Measurements from ENCODE around the gene MED13L.
"Not testable (repeated sequence)": the region's sequence is repeated elsewhere in the genome, so short reads cannot be mapped to it uniquely, and the experiment has no call there.

MED13L gene

DNA sequence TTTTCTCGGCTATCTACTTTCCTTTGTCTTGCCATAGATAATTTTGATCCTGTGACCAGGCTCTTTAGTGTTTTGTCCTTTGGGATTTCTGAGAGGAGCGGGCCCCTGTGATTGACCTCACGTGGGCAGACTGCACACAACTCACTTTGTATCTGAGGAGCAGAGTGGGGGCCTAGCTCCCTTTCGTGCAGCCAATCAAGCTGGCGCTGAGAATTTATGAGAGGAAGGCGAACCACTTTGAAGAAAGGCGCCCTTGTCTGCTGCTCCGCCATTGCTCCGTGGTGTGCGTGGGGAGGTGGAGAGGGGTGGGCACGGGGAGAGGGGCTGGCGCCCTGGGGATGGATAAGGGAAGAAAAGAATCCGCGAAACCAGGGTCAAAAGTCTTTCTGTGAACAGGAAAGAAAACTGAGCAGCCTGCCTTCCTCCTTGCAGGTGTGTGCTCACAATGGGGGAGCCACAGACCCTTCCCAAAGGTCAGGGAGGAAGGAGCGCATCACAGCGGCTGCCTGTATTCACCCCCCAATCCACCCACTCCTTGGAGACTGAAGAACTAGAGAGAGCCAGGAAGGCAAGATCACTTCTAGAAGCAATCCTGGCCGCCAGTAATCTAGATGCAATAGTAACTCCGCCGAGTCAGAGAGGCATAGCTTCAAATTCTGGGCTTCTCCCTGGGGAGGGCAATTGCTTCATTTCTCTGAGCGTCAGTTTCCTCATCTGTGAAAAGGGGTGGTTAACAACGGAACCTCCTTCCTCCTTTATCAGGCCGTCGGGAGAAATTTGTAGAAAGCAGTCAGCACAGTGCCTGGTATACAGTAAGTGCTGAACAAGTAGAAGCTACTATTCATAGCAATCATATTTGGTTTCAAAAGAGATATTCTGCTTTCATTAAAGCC, 24.9 kb upstream of the MED13L start:
- no peak for DNase-seq

DNA sequence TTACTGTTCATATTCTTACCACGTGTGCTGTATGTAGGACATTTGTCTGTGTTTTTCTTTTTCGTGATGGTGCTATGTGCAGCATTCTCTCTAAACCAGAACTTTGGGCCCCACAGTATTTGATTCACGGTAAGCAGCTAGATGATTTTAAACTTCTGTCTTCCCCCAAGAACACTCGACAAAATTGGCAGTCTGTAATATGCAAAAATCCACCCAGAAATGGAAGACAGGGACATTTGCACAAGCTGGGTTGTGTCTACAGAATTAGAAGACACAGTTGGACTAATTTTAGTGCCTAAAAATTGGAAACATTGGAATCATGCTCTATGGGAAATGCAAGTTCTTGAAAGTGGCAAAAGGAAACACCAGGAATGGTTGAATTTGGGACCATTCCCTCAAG, 24.1 kb upstream of the MED13L start:
- DNase-seq: no peak

DNA sequence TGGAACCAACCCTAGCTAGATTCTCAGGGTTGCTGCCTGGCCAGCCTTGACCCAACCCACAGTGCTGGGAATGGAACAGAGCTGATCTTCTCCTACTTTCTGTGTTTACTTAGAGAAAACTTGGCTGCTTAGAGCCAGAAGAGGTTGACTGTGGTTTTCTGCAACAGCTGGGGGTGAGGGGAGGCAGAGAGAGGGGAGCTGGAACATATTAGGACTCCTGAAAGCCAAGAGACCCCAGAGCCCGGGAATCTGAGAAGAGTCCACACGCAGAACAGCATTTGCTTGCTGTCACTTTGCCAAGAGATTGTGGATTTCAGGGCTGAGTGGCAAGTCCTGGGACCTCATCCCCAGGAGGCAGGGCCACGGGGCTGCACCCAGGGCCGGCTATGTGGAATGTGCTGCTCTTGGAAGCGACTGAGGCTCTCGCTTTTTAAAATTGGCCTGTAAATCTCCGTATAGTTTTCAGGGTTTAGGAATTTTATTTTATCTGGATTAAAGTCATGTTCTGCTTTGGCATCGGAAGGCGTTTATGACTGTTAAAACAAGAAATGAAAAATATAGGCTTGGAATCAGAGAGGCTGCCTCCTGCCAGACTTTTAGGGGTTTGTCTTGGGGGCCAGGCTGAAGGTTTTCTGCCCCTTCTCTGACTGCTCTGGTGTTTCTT, 22.3 kb upstream of the MED13L start:
- DNase-seq: no peak

DNA sequence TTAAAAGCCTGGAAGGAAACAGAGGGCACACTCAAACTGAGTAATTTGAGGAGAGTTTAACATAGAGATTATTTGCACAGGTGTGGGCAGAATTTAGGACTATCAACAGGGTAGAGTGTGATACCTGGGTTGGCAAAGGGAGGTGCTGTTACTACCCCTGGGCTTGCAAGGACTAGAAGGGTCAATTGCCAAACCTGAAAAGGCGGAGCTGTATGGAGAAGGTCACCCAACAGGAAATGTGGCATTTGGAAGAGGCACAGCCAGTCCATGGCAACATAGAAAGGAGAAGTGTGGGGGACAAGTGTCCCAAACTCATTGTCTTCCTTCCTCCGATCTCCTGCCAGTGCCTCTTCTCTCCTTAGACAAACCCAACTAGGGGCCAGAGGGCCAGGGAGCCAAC, 21.6 kb upstream of the MED13L start:
- no peak for DNase-seq

DNA sequence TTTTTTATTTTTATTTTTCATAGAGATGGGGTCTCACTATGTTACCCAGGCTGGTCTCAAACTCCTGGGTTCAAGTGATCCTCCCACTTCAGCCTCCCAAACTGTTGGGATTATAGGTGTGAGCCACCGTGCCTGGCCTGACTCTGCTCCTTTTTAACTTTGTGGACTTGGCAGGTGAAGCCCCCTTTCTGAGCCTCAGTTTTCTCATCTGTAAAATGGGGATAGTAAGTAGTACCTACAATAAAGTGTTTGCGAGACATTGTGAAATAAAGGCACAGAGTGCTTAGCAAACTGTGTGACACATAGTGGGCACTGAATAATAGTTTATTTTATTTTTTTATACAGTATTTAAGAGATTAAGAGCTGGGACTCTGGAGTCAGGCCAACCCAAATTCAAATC, 21.1 kb upstream of the MED13L start:
- no peak for DNase-seq

GRCh38 chr12:116297224-116297834, 19.8 kb upstream of the MED13L start:
- DNase-seq: no peak

- no peak for DNase-seq
These were observed 18.1 kb upstream of the MED13L start for GRCh38 chr12:116295327-116296263.

DNA sequence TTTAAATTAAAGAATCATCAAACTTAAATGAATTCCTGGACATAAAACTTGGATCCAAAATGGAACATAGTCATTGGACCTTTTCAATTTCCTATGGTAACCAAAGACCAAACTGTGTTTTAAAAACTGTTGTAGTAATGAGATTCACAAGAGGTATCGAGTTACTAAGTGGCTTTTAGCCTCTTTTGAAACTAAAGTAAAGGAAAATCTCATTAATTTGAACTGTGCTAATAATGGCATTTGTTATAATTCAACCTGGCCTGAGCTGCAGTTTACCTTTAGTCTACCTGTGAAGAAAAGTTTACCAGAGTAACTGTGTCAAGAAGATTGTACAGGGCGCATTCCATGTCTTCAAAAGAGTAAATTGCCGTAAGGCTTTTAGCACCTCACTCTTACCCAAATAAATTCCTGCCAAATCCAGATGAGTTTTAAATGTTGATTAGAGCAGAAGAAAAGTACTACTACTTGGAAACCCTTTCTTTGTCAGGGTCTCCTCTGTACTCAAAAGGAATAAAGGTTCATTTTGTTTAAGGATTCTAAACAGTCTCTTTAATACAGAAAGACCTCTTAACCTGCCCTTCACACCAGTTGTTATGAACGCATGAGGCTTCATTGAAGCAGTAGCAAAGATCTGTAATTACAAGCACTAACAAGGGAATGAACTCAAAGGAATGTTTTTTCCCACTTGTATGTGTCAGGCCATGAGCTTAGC, 17.1 kb upstream of the MED13L start:
- no peak for DNase-seq

DNA sequence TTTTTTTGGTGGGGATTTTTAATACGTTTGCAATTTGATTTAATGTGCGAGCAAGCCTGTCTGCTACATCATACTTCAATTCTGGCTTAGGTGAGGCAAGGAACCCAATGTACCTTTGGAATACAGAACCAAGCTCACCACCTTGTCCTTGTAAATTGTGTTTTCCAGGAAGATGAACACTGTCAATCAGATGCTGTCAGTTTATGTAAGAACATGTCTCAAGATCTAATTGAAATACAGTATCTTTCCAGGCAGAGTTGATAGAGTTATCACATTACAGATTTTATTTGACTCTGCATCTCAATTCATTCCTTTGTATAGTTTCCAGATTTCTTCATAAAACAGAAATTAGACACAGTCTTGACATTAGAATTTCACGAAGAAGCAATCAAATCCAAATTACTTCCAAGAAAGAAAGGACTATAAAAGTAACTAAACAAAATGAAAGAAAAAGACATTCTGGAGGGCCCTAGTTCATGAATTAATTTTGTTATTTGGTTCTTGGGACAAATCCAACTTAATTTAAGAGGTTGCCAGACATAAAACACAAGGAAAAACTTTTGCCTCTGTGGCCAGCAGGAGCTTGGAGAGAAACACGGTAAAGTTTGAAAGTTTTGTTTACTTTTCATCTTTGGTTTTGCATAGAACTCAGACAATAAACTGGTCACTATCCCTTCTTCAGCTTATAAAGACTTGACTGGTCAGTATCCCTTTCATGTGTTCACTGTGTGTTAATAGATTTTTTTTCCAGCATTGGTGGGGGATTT, 16.4 kb upstream of the MED13L start:
- DNase-seq: no peak

- no peak for DNase-seq
These were observed 13.7 kb upstream of the MED13L start for GRCh38 chr12:116291218-116291617.

DNA sequence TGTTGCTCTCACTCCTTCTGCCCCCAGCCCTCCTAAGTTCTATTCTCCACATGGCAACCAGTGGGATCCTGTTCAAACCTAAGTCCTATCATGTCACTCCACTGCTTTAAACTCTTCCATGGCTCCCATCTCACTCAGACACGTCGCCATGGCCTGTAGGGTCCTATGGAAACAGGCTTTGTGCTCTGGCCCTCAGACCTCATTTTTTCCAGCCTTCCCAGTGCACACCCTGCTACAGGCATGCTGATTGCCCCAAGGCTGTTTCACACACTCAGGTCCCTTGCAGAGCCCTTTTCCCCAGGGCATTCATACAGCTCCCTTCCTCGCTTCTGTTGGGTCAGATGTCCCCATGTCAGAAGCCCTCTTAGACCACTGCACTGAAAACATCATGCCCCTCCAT, 11.2 kb upstream of the MED13L start:
- no peak for DNase-seq

DNA sequence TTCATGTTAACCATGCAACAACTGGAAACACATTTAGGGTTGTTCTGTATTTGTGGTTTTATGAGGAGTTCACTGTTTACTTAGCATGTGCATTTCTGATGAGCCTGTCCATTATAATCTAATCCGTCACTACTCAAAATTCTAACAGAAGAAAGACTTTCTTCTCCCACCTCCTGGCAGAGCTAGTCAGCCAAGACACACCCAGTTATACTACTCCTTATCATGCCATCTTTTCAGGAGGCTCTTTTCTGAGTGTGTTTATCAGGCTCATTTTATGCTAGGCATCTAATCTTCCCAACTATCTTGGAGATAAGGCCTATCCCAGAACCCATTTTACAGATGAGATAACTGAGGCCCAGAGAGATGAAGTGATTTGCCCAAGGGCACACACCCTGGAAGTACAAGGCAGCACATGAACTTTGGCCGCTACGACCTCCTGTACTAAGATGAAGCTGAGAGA, 10.4 kb upstream of the MED13L start:
- no peak for DNase-seq

DNA sequence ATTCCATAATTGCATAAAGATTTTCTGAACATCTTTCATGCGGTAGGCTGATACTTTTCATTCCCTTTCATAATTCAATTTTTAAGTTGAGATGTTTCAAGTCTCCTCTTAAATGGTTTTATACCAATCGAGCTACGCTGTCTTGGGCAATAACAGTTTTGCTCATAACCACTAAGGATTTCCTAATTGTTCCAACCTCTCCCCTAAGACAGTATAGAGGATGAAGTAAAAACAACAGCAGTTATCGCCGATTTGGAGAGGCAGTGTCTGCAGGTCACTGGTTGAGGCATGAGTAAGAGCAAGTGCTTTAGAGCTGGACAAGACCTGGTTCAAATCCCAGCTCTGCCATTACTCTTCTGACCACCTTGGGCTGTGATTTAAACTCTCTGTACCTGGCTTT, 6.9 kb upstream of the MED13L start:
- no peak for DNase-seq

DNA sequence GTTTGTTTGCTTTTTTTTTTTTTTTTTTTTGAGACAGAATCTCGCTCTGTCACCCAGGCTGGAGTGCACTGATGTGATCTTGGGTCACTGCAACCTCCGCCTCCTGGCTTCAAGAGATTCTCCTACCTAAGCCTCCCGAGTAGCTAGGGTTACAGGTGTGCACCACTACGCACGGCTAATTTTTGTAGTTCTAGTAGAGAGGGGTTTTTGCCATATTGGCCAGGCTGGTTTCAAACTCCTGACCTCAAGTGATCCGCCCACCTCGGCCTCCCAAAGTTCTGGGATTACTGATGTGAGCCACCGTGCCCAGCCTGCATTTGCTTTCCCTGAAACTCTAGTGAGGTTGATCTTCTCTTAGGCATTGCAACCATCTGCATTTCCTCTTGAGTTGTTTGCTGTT, 6.4 kb upstream of the MED13L start:
- not testable (repeated sequence) for DNase-seq

- no peak for DNase-seq
These were observed 5.1 kb upstream of the MED13L start for GRCh38 chr12:116282371-116283286.

- no peak for DNase-seq
These were observed 3.2 kb upstream of the MED13L start for GRCh38 chr12:116280595-116281290.

DNA sequence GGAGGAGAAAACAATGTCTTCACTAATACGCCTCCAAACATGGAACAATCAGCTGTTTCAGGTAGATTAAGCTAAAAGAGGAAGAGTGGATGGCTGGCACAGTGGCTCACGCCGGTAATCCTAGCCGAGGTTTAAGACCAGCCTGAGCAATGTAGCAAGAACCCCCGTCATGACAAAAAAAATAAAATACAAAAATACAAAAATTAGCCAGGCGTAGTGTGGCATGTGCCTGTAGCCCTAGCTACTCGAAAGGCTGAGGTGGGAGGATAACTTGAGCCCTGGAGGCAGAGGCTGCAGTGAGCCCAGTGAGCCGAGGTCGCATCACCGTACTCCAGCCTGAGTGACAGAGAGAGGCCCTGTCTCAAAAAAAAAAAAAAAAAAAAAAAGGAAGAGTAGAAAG, 1.2 kb upstream of the MED13L start:
- DNase-seq: no peak

GRCh38 chr12:116278279-116278626, 760 bp upstream of the MED13L start:
- no peak for DNase-seq

DNA sequence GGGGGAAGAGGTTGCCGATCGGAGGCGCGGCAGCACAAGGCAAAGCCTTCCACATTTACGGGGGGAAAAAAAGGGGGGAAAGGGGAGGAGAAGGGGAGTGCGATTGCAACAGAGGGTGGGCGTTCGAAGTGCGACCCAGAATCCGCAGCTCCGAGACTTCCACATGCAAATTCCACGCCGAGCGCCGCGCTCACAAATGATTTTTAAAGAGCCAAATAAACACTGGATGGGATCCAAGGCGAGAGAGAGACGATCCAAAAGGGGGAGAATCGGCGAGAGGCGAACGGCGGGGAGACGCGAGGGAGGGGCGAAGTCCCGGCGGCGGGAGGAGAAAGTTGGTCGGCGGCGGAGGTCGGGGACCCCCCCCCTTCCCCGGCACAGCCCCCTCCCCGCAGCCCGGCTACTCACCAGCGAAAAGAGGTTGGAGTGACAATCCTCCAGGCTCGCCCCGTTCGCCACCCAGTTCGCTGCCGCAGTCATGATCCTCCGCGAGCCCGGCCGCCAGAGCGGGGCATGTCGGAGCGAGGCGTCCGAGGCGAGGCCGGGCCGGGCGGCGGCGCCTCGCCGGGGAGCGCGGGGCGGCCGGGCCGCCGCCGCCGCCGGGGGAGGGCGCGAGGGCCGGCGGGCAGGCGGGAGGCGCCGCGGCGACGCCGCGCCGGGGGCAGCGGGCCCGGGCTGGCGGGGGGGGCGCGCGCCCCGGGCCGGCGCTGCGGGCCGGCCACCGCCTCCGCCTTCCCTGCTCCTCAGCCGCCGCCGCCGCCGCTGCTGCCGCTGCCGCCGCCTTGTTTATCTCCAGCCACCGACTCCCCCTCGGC, 634 bp downstream of the MED13L start:
- peak in 3 of 4 experiments; percentile 20 to 59 (median 43) for DNase-seq
